Spleen (tissue), 11 donors: Measurements from ENCODE around the gene GRB10. TPM values are rescaled to one million over a fixed set of nuclear protein-coding genes. Genes with fewer than 3 reads are reported as not detected.

Experiments used
- DNase-seq: peaks from one replicate; pipeline ENCODE4 v3.0.0-alpha.2; 2020
- H3K27ac ChIP-seq, 8 donors: fragments of 200-600 bp; sonication (generic) in 7 of 8; 1 replicate in 4 of 8; 2 replicates in 4 of 8; pipeline versions ENCODE4 v1.5.0 to v1.8.0; 2016 to 2021; ENCODE audit warnings: inconsistent platforms in 4 of 8, mild to moderate bottlenecking in 4 of 8, moderate library complexity in 1 of 8
- H3K27me3 ChIP-seq, 7 donors: fragments of 200-600 bp; sonication (generic) in 6 of 7; replicated peaks in 1 of 7; 1 replicate in 4 of 7; 2 replicates in 3 of 7; pipeline versions ENCODE4 v1.5.0 to v1.8.0; 2016 to 2021; ENCODE audit warnings: inconsistent platforms in 3 of 7, mild to moderate bottlenecking in 1 of 7
- H3K36me3 ChIP-seq, 6 donors: fragments of 200-600 bp; sonication (generic) in 5 of 6; 1 replicate in 4 of 6; 2 replicates in 2 of 6; pipeline versions ENCODE4 v1.5.0 to v1.8.0; 2016 to 2021; ENCODE audit warnings: inconsistent platforms in 2 of 6
- H3K4me1 ChIP-seq, 6 donors: fragments of 200-600 bp; sonication (generic) in 5 of 6; 1 replicate in 3 of 6; 2 replicates in 3 of 6; pipeline versions ENCODE4 v1.5.0 to v1.8.0; 2016 to 2021; ENCODE audit warnings: inconsistent platforms in 3 of 6
- H3K4me3 ChIP-seq, 8 donors: fragments of 200-600 bp; sonication (generic) in 7 of 8; 1 replicate in 4 of 8; 2 replicates in 4 of 8; pipeline versions ENCODE4 v1.5.0 to v1.8.0; 2016 to 2021; ENCODE audit warnings: inconsistent platforms in 4 of 8, mild to moderate bottlenecking in 4 of 8, moderate library complexity in 2 of 8
- H3K9me3 ChIP-seq, 8 donors: fragments of 200-600 bp; sonication (generic) in 7 of 8; 1 replicate in 4 of 8; 2 replicates in 4 of 8; pipeline versions ENCODE4 v1.5.0 to v1.8.0; 2016 to 2021; ENCODE audit warnings: inconsistent platforms in 4 of 8
- CTCF ChIP-seq, 11 experiments: fragments of 200-600 bp in 7 of 11; fragments of 450-650 bp in 4 of 11; sonication (generic) in 4 of 11; IDR thresholded peaks in 8 of 11; conservative IDR thresholded peaks in 3 of 11; 1 replicate in 7 of 11; 2 replicates in 4 of 11; pipeline versions ENCODE4 v1.4.0 to v1.8.0; 2016 to 2021; ENCODE audit warnings: antibody characterized with exemption in 11 of 11, inconsistent platforms in 4 of 11, mild to moderate bottlenecking in 1 of 11
- POLR2A ChIP-seq, 3 donors: fragments of 450-650 bp; IDR thresholded peaks; one replicate each; pipeline ENCODE4 v1.5.1; 2017; ENCODE audit warnings: antibody characterized with exemption in 3 of 3, mild to moderate bottlenecking in 1 of 3
- POLR2AphosphoS5 ChIP-seq, 3 donors: sonication (generic); formaldehyde crosslinking; IDR thresholded peaks; one replicate each; pipeline ENCODE4 v1.5.1; 2017; ENCODE audit warnings: antibody characterized with exemption in 3 of 3
- WGBS, 5 donors: extraction: QIAGEN DNeasy Blood & Tissue Kit in 3 of 5; methylation state at CpG; one replicate each; pipeline versions ENCODE4 v1.1.5 to v1.1.7; 2013 to 2018; 5-methylcytosine and 5-hydroxymethylcytosine counted together
- intact Hi-C: fragments of 100-400 bp; cut with DNase I; formaldehyde crosslinking; loops from one replicate; pipeline ENCODE4 v1.15.0; 2023; ENCODE audit warnings: low total_unique reads
- polyA plus RNA-seq, 3 donors: library from polyadenylated mRNA; stranded (reverse); fragments of 200-250 nt; gene quantifications; one replicate each; pipeline ENCODE4 v1.2.1, GENCODE V29; 2013
- total RNA-seq, 7 donors: library from RNA; depleted of rRNA in 3 of 7; stranded (reverse); fragments of >200 nt in 3 of 7; fragmentation: NEBNext Ultra II Directional in 4 of 7; extraction: Animal tissue kit (Norgen Biotek cat#: 25700) in 4 of 7; gene quantifications; one replicate each; pipeline versions ENCODE4 v1.1.0 to v1.2.1, GENCODE V29; 2016 to 2021
- donor health status: healthy with polysubstance abuse.
- donor health status: DM: no; HTN: no; CAD: no; lungs with moderate emphysema.
- donor health status: DM: no; HTN: no; CAD: no.
- donor health status: Bipolar disorder and iron deficiency.
- donor health status: healthy.
- donor health status: DM: no; HTN: no; CAD: no.
- donor health status: DM: yes; HTN: yes; CAD: no.

GRB10 gene
- total and polyA plus RNA-seq, 10 donors = 11.3 to 159 (median 115) TPM

DNA sequence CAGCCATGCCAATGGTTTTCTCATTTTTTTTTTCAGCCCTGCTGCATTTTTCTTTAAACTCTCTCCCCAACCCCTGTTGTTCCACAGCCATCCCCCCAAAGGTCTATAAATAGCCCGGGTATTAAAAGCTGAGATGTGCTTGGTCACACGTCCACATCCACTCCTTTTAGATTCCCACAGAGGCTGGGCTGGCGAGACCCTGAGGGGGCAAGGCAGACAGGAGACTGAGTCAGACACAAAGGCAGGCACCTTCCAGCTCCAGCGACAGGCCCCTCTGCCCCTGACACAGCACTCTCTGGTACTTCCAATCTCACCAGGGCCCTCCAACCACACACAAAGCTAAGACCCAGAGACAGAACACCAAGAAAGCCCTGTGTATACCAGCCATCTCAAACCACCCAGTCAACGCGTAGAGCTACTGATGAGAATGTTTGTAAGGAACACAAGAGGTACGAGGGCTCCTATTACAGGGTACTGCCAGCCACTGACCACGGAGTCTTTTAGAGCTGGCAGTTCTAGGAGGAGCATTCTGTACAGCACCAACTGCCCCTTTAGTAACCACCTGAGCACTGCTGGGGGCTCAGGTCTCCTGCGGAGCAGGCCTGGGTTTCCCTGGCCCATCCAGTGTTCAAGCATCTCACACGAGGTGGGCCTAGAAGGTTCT, 153.3 kb downstream of the GRB10 start:
- 79 to 90% (median 82%) methylated on average over 8 to 10 of the region's 10 CpGs for WGBS, 5 donors
- no peak for DNase-seq
- intact Hi-C loops = no loop called here
- Histone ChIP-seq H3K9me3 (peaks cover 0 to 3% (median 0%) of the 10 kb centered on the region in 8 donors), H3K4me3 (no peak overlapping the region), H3K4me1 (peaks cover 0 to 30% (median 13%) of the 10 kb centered on the region in 6 donors), H3K27me3 (peaks cover 0 to 5% (median 0%) of the 10 kb centered on the region in 7 donors), H3K27ac (peak overlapping the region in 1 of 8 donors; percentile 14), H3K36me3 (peaks cover 0 to 46% (median 0%) of the 10 kb centered on the region in 6 donors)
- TF ChIP-seq POLR2A (IDR thresholded peaks at IDR 0.05) (no peak), CTCF (IDR thresholded peaks at IDR 0.05 in 8 of 11, conservative IDR thresholded peaks at IDR 0.05 in 3 of 11) (no peak), POLR2AphosphoS5 (IDR thresholded peaks at IDR 0.05) (no peak)

GRCh38 chr7:50628434-50629084, 154.1 kb downstream of the GRB10 start:
- intact Hi-C loops = no loop called here
- H3K4me3 ChIP-seq = no peak overlapping the region
- H3K27ac ChIP-seq = no peak overlapping the region
- H3K36me3 ChIP-seq = peaks cover 0 to 53% (median 0%) of the 10 kb centered on the region in 6 donors
- no peaks in the 10 kb centered on the region for H3K9me3 ChIP-seq
- DNase-seq = no peak
- peaks cover 0 to 30% (median 13%) of the 10 kb centered on the region in 6 donors for H3K4me1 ChIP-seq
- no peaks in the 10 kb centered on the region for H3K27me3 ChIP-seq
- 63 to 78% (median 69%) methylated on average over 5 to 6 of the region's 6 CpGs for WGBS, 5 donors
- TF ChIP-seq CTCF (IDR thresholded peaks at IDR 0.05 in 8 of 11, conservative IDR thresholded peaks at IDR 0.05 in 3 of 11) (no peak), POLR2AphosphoS5 (IDR thresholded peaks at IDR 0.05) (no peak), POLR2A (IDR thresholded peaks at IDR 0.05) (no peak)

DNA sequence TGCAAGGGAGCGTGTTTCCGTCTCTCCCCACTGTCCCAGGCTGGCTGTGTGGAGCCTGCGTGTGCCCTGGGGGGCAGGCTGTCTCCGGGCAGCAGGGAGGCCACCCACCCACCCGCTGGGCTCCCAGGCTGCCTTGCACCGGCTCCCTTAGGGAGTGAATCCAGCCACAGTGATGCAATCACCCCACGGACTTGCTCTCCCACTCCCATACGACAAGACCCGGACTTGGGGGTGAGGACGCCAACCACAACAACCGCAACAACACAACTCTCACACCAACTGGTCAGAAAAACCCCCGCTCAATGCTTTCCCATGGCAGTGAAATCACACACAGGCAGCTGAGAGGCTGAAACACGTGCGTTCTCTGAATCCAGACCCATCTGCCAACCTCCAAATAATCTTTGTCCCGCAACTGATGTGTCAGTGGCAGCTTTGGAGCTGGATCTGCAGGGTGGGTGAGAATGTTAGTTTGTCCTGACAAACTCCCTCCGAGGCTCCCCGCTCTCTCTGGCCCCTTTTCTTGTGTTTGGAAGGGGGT, 154.8 kb downstream of the GRB10 start:
- no peak overlapping the region for H3K27ac ChIP-seq
- H3K4me1 ChIP-seq = peaks cover 0 to 25% (median 8%) of the 10 kb centered on the region in 6 donors
- no peak for TF ChIP-seq CTCF (IDR thresholded peaks at IDR 0.05 in 8 of 11, conservative IDR thresholded peaks at IDR 0.05 in 3 of 11)
- TF ChIP-seq POLR2AphosphoS5 (IDR thresholded peaks at IDR 0.05) = peak in 1 of 3 donors; percentile 34
- TF ChIP-seq POLR2A (IDR thresholded peaks at IDR 0.05) = no peak
- no peak for DNase-seq
- H3K9me3 ChIP-seq = no peaks in the 10 kb centered on the region
- no peaks in the 10 kb centered on the region for H3K27me3 ChIP-seq
- no peak overlapping the region for H3K4me3 ChIP-seq
- WGBS, 5 donors = 86 to 95% (median 87%) methylated on average over 14 to 17 of the region's 17 CpGs
- intact Hi-C loops = no loop called here
- peaks cover 0 to 59% (median 0%) of the 10 kb centered on the region in 6 donors for H3K36me3 ChIP-seq

DNA sequence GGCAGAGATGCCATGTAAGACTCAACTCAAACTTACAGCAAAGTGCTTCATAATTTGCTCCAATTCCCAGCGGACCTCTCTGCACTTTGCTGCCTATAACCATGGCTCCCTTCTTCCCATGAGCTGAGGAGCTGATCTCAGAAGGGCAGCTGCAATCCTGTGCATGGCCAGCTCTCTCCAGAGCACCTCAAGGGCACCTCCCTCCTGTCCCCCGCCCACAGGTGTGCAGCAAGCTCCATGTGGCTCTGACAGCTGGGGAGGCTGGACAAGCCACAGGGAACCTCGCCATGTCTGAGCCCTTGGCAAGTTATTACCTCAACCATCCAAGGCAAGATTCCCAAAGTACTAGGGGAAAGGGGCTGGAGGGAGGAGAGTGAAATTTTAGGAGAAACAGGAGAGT, 156.4 kb downstream of the GRB10 start:
- Histone ChIP-seq H3K36me3 (peaks cover 0 to 75% (median 0%) of the 10 kb centered on the region in 6 donors), H3K27me3 (no peaks in the 10 kb centered on the region), H3K27ac (no peak overlapping the region), H3K4me3 (no peak overlapping the region), H3K9me3 (no peaks in the 10 kb centered on the region), H3K4me1 (peaks cover 0 to 20% (median 0%) of the 10 kb centered on the region in 6 donors)
- no peak for DNase-seq
- TF ChIP-seq POLR2A (IDR thresholded peaks at IDR 0.05) = no peak
- TF ChIP-seq CTCF (IDR thresholded peaks at IDR 0.05 in 8 of 11, conservative IDR thresholded peaks at IDR 0.05 in 3 of 11) = no peak
- no peak for TF ChIP-seq POLR2AphosphoS5 (IDR thresholded peaks at IDR 0.05)
- intact Hi-C loops = no loop called here
- WGBS, 5 donors = 84 to 95% (median 93%) methylated on average over 3 of the region's 3 CpGs
